Fibroblast of villous mesenchyme (primary cell): Measurements from ENCODE around the gene NDUFV1. TPM values are rescaled to one million over a fixed set of nuclear protein-coding genes. Genes with fewer than 3 reads are reported as not detected.
A peak's percentile ranks its signal among the peaks of the same experiment; 100 is the strongest.

Source experiments
- DNase-seq: peaks from one replicate; pipeline ENCODE4 v3.0.0-alpha.2; 2010; ENCODE audit warnings: low read depth
- H3K4me3 ChIP-seq: 2 replicates; pipeline ENCODE4 v1.5.1; 2011; ENCODE audit warnings: low read depth, mild to moderate bottlenecking, low read length
- total RNA-seq: library from RNA; depleted of rRNA; stranded (reverse); fragments of >200 nt; gene quantifications from 2 replicates; pipeline ENCODE4 v1.2.3, GENCODE V29; 2012
- TF ChIP-seq, protein P1 (sequence below): IDR thresholded peaks from 2 replicates; pipeline ENCODE4 v1.5.1; 2012; ENCODE audit warnings: low read depth, mild to moderate bottlenecking, low read length; ENCODE audit not compliant: insufficient read depth

NDUFV1 gene
- total RNA-seq, 1 donor = 140 TPM

DNA sequence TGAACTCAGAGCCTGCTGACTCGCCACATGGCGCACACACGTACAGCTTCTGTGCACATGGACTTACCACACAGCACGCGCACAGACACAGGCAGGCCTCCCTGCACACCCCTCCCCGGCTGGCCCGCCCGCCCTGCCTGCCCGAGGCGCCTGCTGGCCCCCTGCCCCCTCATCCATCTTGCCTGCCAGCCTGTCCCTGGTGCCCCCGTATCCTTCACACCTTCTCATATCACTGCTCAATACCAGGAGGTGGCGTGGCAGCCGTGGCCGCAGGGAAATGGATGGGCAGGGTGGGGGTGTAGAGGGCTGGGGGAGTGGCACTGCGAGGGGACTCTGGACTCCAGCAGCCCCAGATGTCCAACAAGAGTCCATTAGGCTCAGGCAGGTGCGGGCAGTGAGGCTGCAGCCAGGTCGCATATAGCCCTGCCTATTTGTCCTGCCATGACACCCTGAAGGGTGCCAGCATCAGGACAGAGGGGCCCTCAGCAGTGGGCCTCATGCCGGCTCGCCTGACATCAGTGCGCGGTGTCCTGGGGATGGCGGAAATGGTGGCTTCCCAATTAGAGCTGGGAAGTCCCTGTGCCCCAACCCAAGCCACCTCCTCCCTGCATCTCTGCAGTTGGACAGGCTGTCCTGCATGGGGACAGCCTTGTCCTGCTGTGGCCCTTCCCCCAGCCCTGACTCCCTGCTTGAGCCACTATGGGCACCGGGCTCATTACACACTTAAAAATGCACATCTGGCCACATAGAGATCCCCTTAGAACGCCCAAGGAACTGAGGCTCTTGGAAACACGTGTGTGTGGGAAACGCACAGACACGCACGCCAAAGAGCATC lies 34.8 kb downstream of the NDUFV1 start:
- TF ChIP-seq, protein P1, sequence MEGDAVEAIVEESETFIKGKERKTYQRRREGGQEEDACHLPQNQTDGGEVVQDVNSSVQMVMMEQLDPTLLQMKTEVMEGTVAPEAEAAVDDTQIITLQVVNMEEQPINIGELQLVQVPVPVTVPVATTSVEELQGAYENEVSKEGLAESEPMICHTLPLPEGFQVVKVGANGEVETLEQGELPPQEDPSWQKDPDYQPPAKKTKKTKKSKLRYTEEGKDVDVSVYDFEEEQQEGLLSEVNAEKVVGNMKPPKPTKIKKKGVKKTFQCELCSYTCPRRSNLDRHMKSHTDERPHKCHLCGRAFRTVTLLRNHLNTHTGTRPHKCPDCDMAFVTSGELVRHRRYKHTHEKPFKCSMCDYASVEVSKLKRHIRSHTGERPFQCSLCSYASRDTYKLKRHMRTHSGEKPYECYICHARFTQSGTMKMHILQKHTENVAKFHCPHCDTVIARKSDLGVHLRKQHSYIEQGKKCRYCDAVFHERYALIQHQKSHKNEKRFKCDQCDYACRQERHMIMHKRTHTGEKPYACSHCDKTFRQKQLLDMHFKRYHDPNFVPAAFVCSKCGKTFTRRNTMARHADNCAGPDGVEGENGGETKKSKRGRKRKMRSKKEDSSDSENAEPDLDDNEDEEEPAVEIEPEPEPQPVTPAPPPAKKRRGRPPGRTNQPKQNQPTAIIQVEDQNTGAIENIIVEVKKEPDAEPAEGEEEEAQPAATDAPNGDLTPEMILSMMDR = no peak
- no peak for DNase-seq
- H3K4me3 ChIP-seq = no peak overlapping the region

DNA sequence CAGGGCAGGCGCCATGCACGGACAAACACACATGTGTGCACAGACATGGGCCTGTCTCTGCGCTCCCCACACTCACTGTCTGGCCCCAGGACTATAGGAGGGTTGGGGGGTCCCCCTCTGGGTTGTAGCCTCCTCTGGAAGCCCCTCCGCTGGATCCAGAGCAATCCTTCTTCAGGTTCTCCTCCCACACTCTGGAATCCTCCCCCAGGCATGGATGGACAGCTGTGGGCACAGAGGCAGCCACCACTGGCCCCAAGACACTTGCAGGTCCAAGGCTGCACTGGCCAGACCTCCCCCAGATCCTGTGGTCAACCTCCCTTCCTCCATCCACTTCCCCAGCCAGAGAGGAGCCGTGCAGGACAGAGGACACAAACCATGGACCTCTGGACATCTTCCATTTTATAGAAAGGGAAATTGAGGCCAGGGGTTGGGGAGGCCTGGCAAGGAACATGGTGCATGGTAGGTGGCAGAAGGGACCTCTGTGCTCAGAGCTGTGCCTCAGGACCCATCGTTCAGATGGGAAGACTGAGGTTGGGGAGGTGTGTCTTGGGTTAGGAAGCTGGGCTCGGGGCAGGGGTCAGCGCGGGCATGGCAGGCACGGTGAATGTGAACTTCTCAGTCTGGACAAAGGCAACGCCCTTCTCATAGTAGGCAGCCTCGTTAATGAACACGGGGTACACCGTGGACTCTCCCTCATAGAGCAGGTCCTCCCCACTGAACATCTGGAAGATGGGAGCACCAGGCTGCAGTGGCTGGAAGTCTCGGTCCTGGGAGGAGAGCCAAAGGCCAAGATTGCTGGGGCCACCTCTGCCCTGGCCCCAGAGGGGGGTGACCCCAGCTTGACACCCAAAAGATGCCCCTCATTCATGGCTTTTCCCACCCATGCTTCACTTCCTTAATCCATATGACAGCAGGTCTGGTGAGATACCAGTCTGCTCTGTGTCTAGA lies 35.7 kb downstream of the NDUFV1 start:
- H3K4me3 ChIP-seq = no peak overlapping the region
- TF ChIP-seq, protein P1 = no peak
- no peak for DNase-seq

DNA sequence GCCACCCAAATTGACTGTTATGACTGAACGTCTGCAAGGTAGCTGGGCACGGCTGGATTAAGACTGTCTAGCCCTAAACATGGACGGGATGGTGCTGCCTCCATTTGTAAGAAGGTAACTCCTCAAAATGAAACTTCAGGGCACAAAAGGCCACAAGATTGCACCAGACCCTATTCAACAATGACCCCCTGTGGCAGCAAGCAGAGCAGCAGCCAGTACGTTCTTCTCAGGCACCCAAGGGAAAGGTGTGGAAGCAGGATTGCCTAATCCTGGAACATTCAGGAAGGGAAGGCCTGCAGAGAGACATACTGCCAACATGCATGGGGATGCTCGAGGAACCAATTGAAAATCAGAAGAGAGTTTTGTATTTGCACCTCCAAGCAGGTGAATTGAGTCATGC lies 37.3 kb downstream of the NDUFV1 start:
- DNase-seq = no peak
- no peak overlapping the region for H3K4me3 ChIP-seq
- TF ChIP-seq, protein P1 = peak; percentile 25

DNA sequence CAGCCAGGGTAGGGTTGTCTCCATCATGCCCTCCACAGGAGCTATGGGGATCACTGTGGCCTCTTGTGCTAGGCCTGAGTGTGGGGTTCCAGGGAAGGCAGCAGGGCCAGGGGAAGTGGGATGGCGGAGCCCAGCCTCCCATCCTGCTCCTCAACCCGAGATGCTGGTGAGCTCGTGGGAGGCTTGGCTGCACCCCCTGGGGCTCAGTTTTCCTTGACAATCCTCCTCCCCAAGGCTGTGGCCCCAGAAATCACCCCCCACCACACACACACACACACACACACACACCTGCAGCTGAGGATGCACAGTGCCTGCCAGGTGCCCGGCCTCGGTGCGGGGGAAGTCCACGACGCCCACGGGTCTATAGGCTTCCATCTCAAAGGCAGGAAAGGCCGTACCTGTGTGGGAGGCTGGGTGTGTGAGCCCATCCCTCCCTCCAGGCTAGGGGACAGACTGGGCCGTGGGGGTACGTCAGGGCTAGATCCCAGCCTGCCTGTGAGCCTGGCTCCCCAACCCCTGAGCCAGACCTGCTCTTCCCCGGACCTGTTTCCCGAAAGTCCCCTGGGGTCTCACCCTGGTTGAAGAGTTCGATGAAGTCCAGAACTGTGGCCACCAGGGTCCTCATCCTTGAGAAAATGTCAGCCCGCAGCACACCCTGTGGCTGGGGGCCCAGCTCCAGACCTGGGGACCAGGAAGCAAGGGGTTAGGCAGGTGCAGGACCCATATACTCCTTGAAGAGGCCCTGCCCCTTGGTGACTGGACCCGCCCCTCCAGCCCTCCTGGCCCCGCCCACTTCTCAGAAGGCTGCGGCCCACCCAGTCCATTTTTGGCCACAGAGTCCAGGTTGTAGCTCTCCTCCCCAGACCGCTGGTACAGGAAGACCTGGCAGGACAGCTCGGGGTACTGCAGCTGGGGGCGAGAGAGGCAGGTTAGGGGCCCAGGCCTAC lies 38.0 kb downstream of the NDUFV1 start:
- TF ChIP-seq, protein P1 = no peak
- H3K4me3 ChIP-seq = no peak overlapping the region
- DNase-seq = no peak

DNA sequence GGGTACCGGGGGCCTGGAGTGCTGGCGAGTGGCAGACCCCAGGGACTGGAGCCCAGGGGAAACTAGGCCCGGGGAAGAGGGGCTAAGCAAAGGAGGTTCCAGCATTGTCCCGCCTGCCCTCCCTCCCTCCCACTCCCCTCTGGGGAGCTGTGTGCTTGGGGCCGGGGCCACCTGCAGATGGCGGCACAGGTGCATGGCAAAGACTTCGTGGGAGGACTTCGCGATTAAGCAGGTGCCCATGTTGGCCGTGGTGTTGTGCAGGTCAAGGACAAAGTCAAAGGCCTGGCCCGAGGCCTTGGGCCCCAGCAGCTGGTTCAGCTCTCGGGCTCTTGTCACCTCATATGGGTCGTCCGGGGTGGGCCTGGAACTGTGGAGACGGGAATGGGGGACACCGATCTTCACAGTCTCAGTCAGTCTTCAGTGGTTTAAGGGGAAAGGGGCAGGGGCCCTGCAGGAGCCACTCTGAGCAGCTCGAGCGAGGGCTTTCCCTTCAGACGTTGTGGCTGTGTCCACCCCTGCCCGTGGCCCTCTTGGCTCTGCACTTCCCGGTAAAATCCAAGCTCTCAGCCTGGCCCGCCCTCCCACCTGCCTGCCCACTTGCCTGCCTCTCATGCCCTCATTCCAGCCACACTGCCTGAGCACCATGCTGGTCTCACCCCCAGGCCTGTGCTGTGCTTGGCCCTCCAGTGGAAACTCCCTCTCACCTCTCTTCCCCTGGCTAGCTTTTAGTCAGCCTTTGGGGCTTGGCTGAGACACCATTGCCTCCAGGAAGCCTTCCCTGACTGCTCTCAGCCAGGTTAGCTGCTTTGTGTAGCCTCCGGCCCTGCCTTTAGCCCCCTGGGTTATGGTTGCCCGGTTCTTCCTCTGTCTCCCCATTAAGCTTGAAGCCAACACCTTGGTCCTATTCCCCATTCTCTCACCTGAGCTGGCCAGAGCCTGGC lies 39.1 kb downstream of the NDUFV1 start:
- TF ChIP-seq, protein P1 = no peak
- no peak for DNase-seq

More for the DNA sequence above, 39.1 kb downstream of the NDUFV1 start:
- no peak overlapping the region for H3K4me3 ChIP-seq
